Right renal cortex interstitium (tissue), 3 donors: ENCODE data around the gene MAP4K2. TPM values are rescaled to one million over a fixed set of nuclear protein-coding genes. Genes with fewer than 3 reads are reported as not detected.

Experiments used
- DNase-seq, 3 donors: peaks; one replicate each; pipeline ENCODE4 v3.0.0-alpha.2; 2013; ENCODE audit warnings: low read depth in 3 of 3, low spot score in 2 of 3
- polyA plus RNA-seq, 3 donors: library from polyadenylated mRNA; unstranded; fragments of 120-200 nt; gene quantifications; one replicate each; pipeline ENCODE4 v1.2.1, GENCODE V29; 2013; ENCODE audit not compliant: insufficient read length in 3 of 3

Gene MAP4K2
- polyA plus RNA-seq, 3 donors = 17.0 to 18.5 (median 18.5) TPM

GRCh38 chr11:64839335-64839734 lies 36.3 kb upstream of the MAP4K2 start:
- DNase-seq = no peak

- no peak for DNase-seq
Measured at GRCh38 chr11:64838600-64839334, 35.8 kb upstream of the MAP4K2 start.

- DNase-seq = no peak
Measured at GRCh38 chr11:64837887-64838351, 34.9 kb upstream of the MAP4K2 start.

GRCh38 chr11:64836448-64837072 lies 33.5 kb upstream of the MAP4K2 start:
- DNase-seq = no peak

GRCh38 chr11:64835616-64836447 lies 32.8 kb upstream of the MAP4K2 start:
- no peak for DNase-seq

GRCh38 chr11:64834723-64835615 lies 32.0 kb upstream of the MAP4K2 start:
- DNase-seq = no peak

GRCh38 chr11:64834031-64834722 lies 31.2 kb upstream of the MAP4K2 start:
- DNase-seq = no peak

GRCh38 chr11:64833509-64833908 lies 30.5 kb upstream of the MAP4K2 start:
- DNase-seq = no peak

GRCh38 chr11:64833198-64833502 lies 30.1 kb upstream of the MAP4K2 start:
- no peak for DNase-seq

GRCh38 chr11:64832467-64833197 lies 29.6 kb upstream of the MAP4K2 start:
- no peak for DNase-seq

GRCh38 chr11:64831411-64831891 lies 28.4 kb upstream of the MAP4K2 start:
- no peak for DNase-seq

- DNase-seq = no peak
Measured at GRCh38 chr11:64829536-64830251, 26.7 kb upstream of the MAP4K2 start.

GRCh38 chr11:64827451-64827839 lies 24.4 kb upstream of the MAP4K2 start:
- no peak for DNase-seq

- DNase-seq = no peak
Measured at GRCh38 chr11:64826578-64827450, 23.8 kb upstream of the MAP4K2 start.

- DNase-seq = no peak
Measured at GRCh38 chr11:64826062-64826461, 23.0 kb upstream of the MAP4K2 start.

- no peak for DNase-seq
Measured at GRCh38 chr11:64823568-64824119, 20.6 kb upstream of the MAP4K2 start.

- DNase-seq = no peak
Measured at GRCh38 chr11:64817476-64817875, 14.5 kb upstream of the MAP4K2 start.
